NB4 (cell line): ENCODE data around the gene DCLRE1C.

Experiments
- DNase-seq: peaks from one replicate; pipeline ENCODE4 v3.0.0; 2010; ENCODE audit warnings: low read depth
- H3K4me3 ChIP-seq: one replicate; pipeline ENCODE4 v1.5.1; 2011; ENCODE audit warnings: mild to moderate bottlenecking, low read depth, low read length, moderate library complexity
- CTCF ChIP-seq: IDR thresholded peaks from one replicate; pipeline ENCODE4 v1.5.1; 2012; ENCODE audit warnings: low read depth, low read length
- MAX ChIP-seq: IDR thresholded peaks from 2 replicates; pipeline ENCODE4 v1.6.1; 2011; ENCODE audit warnings: low read depth, low read length
- MYC ChIP-seq: IDR thresholded peaks from 2 replicates; pipeline ENCODE4 v1.6.1; 2011; ENCODE audit warnings: low read depth, low read length
- POLR2A ChIP-seq: IDR thresholded peaks from 2 replicates; pipeline ENCODE4 v1.6.1; 2011; ENCODE audit warnings: mild to moderate bottlenecking; ENCODE audit not compliant: insufficient read length; ENCODE audit errors: extremely low read depth

Gene DCLRE1C

DNA sequence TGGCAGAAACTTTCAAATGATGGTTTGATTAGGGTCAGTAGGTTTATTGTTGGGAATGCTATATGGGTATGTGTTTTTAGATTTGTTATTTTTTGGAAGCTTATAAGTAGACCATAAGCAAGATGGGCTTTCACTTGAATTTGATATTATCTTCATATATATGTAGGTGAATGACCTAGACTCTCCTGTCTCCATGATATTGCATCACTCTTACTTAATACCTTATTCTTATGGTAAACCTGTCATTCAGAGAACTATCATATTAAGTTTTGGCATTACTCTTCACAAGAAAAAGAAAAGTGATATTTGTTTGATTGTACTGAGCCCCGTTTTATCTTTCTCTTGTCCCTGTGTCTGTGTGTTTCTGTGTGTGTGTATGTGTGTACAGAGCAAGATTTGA is 98.4 kb downstream of the DCLRE1C start:
- DNase-seq = no peak
- TF ChIP-seq CTCF = no peak
- no peak for TF ChIP-seq POLR2A
- no peak for TF ChIP-seq MAX
- TF ChIP-seq MYC = no peak
- H3K4me3 ChIP-seq = no peak overlapping the region

DNA sequence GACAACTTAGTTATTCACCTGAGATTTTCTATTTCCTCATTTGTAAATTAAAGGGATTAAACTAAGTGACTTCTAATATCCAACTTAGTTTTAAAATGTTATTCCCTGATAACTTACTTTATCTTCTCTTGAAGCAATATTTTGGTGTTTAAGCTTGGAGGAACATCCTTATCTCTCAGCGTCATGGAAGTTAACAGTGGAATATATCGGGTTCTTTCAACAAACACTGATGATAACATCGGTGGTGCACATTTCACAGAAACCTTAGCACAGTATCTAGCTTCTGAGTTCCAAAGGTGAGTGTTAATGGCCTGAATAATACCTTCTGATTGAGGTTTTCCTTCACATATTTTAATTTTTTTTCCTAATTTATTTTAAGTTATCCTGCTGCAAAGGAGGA is 101.7 kb downstream of the DCLRE1C start:
- no peak for TF ChIP-seq POLR2A
- TF ChIP-seq MYC = no peak
- no peak for TF ChIP-seq CTCF
- no peak for TF ChIP-seq MAX
- H3K4me3 ChIP-seq = no peak overlapping the region
- no peak for DNase-seq
